ENCODE measurements around the gene GPC1.

DNA sequence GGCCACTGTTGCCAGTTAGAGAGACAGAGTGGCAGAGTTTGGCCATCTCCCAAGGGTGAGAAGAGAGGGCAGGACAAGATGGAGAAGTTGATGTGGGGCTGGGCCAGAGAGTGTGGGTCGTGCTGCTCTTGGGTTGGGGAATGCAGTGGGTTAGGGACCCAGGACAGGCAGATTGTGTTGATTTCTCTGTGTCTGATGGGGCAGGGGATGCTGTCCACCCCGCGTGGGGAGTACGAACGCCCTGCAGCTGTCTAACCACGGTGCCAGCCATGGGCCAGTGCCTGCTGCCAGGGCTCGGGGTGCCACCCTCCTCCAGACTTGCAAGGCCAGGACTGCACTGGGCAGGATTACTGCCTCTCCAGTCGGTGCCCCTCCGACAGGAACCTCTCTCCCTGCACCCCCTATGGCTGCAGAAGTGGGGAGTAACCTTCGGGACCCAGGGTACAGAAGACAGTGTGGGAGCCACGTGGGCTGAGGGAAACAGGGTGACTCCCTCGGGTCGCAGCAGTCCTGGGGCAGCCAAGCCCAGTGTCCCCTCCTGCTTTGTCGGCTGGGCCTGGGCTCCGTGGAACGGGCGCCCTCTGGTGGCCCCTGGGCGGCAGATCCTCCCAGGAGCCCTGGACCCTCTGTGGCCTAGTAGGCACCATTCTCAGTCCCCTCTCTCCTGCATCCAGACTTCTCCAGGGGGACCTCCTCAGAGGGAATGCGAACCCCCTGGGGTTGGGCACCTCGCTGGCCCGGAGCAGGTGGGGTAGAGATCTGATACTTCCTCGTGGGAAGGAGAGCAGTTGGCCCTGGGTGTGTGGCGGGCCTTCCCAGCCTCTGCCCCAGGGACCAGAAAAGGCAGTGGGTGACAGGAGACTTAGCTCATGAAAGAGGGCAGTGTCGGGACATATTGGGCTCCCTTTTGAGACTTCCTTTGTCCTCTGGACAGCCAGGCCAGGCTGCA is 2.7 kb downstream of the GPC1 start:
- TF ChIP-seq, protein P1, sequence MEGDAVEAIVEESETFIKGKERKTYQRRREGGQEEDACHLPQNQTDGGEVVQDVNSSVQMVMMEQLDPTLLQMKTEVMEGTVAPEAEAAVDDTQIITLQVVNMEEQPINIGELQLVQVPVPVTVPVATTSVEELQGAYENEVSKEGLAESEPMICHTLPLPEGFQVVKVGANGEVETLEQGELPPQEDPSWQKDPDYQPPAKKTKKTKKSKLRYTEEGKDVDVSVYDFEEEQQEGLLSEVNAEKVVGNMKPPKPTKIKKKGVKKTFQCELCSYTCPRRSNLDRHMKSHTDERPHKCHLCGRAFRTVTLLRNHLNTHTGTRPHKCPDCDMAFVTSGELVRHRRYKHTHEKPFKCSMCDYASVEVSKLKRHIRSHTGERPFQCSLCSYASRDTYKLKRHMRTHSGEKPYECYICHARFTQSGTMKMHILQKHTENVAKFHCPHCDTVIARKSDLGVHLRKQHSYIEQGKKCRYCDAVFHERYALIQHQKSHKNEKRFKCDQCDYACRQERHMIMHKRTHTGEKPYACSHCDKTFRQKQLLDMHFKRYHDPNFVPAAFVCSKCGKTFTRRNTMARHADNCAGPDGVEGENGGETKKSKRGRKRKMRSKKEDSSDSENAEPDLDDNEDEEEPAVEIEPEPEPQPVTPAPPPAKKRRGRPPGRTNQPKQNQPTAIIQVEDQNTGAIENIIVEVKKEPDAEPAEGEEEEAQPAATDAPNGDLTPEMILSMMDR (IDR thresholded peaks at IDR 0.05; ENCODE audit: extremely low read depth in 1 of 2, insufficient read depth in 1 of 2, low read depth in 1 of 2, low read length in 2 of 2), result peak; percentile 92 to 98
- TF ChIP-seq POLR2A (IDR thresholded peaks at IDR 0.05; ENCODE audit: low read depth, low read length) (no peak), MYC (IDR thresholded peaks at IDR 0.05; ENCODE audit: low read depth, low read length) (no peak), EZH2 (IDR thresholded peaks at IDR 0.05; ENCODE audit: borderline replicate concordance, low read depth, low read length, severe bottlenecking) (peak; percentile 51), GATA2 (IDR thresholded peaks at IDR 0.05; ENCODE audit: insufficient read depth, insufficient read length, low read depth, low read length) (no peak)
- TF ChIP-seq, protein P2, sequence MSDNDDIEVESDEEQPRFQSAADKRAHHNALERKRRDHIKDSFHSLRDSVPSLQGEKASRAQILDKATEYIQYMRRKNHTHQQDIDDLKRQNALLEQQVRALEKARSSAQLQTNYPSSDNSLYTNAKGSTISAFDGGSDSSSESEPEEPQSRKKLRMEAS (IDR thresholded peaks at IDR 0.05; ENCODE audit: insufficient read depth, insufficient read length), result no peak
